ENCODE measurements around the gene CAP1.
A peak's percentile ranks its signal among the peaks of the same experiment; 100 is the strongest.

Gene CAP1

GRCh38 chr1:40059338-40059959, 18.9 kb downstream of the CAP1 start:
- DNase-seq: no peak

- no peak for DNase-seq
Measured at GRCh38 chr1:40059960-40060750, 19.6 kb downstream of the CAP1 start.

- no peak for DNase-seq
Measured at GRCh38 chr1:40064797-40065499, 24.4 kb downstream of the CAP1 start.

GRCh38 chr1:40067023-40067422, 26.5 kb downstream of the CAP1 start:
- DNase-seq: no peak

- DNase-seq: no peak
Measured at GRCh38 chr1:40067851-40068250, 27.3 kb downstream of the CAP1 start.

- no peak for DNase-seq
Measured at GRCh38 chr1:40072142-40072541, 31.6 kb downstream of the CAP1 start.

GRCh38 chr1:40073062-40073461, 32.5 kb downstream of the CAP1 start:
- DNase-seq: no peak

GRCh38 chr1:40075266-40075665, 34.7 kb downstream of the CAP1 start:
- DNase-seq: no peak

- DNase-seq: no peak
Measured at GRCh38 chr1:40076895-40077312, 36.4 kb downstream of the CAP1 start.

- peak; percentile 64 for DNase-seq
Measured at GRCh38 chr1:40078512-40079333, 38.2 kb downstream of the CAP1 start.

- no peak for DNase-seq
Measured at GRCh38 chr1:40079774-40080400, 39.4 kb downstream of the CAP1 start.

- no peak for DNase-seq
Measured at GRCh38 chr1:40081871-40082270, 41.3 kb downstream of the CAP1 start.

GRCh38 chr1:40084750-40085149, 44.2 kb downstream of the CAP1 start:
- peak; percentile 38 for DNase-seq

GRCh38 chr1:40090652-40091355, 50.3 kb downstream of the CAP1 start:
- DNase-seq: no peak

GRCh38 chr1:40092241-40092640, 51.7 kb downstream of the CAP1 start:
- DNase-seq: no peak

GRCh38 chr1:40092706-40093639, 52.4 kb downstream of the CAP1 start:
- DNase-seq: no peak

- no peak for DNase-seq
Measured at GRCh38 chr1:40094466-40095110, 54.1 kb downstream of the CAP1 start.

- DNase-seq: no peak
Measured at GRCh38 chr1:40095806-40096205, 55.3 kb downstream of the CAP1 start.

GRCh38 chr1:40096646-40096976, 56.1 kb downstream of the CAP1 start:
- no peak for DNase-seq

Data from stimulated activated CD4-positive, alpha-beta T cell treated with anti-CD3 and anti-CD28 coated beads, Interleukin-4, amount 100 ng/mL, for 24 hours (primary cell).